SK-N-SH treated with all-trans-retinoic acid at 6 μM for 48 hours (cell line): Measurements from ENCODE around the gene AREL1.
A peak's percentile ranks its signal among the peaks of the same experiment; 100 is the strongest.

Experiments used
- ATAC-seq: fragments of 200-7000 bp; cut with Tn5 transposase; 3 replicates; pipeline ENCODE4 v1.9.1; 2020; ENCODE audit warnings: mild to moderate bottlenecking, moderate library complexity
- ARNTL ChIP-seq: fragments of 450-650 bp; formaldehyde crosslinking; IDR thresholded peaks from 2 replicates; pipeline ENCODE4 v1.5.0; 2020; ENCODE audit warnings: low read depth, mild to moderate bottlenecking, moderate library complexity, borderline replicate concordance
- BACH2 ChIP-seq: fragments of 250-450 bp; sonication (Bioruptor Pico); IDR thresholded peaks from 2 replicates; pipeline ENCODE4 v1.9.0; 2021; ENCODE audit warnings: mild to moderate bottlenecking, borderline replicate concordance
- CSDC2 ChIP-seq: fragments of 250-450 bp; sonication (Bioruptor Pico); IDR thresholded peaks from 2 replicates; pipeline ENCODE4 v1.5.0; 2020; ENCODE audit warnings: mild to moderate bottlenecking, moderate library complexity
- CSRNP3 ChIP-seq: fragments of 250-450 bp; sonication (Bioruptor Pico); IDR thresholded peaks from 2 replicates; pipeline ENCODE4 v1.5.1; 2021; ENCODE audit warnings: mild to moderate bottlenecking, moderate library complexity
- ESRRG ChIP-seq: fragments of 250-450 bp; sonication (Bioruptor Pico); IDR thresholded peaks from 2 replicates; pipeline ENCODE4 v1.6.1; 2021; ENCODE audit warnings: mild to moderate bottlenecking
- GLIS3 ChIP-seq: fragments of 250-450 bp; sonication (Bioruptor Pico); IDR thresholded peaks from 2 replicates; pipeline ENCODE4 v1.5.0; 2020; ENCODE audit warnings: mild to moderate bottlenecking, moderate library complexity
- ISL1 ChIP-seq: fragments of 250-450 bp; sonication (Bioruptor Pico); IDR thresholded peaks from 2 replicates; pipeline ENCODE4 v2.1.2; 2022; ENCODE audit warnings: mild to moderate bottlenecking, moderate library complexity
- OSR1 ChIP-seq: fragments of 250-450 bp; sonication (Bioruptor Pico); IDR thresholded peaks from 2 replicates; pipeline ENCODE4 v1.8.0; 2022; ENCODE audit warnings: moderate library complexity, mild to moderate bottlenecking, inconsistent platforms
- POU6F1 ChIP-seq: fragments of 250-450 bp; sonication (Bioruptor Pico); IDR thresholded peaks from 2 replicates; pipeline ENCODE4 v1.8.0; 2021; ENCODE audit warnings: low read depth, mild to moderate bottlenecking, moderate library complexity, borderline replicate concordance
- PPARA ChIP-seq: fragments of 250-450 bp; sonication (Bioruptor Pico); IDR thresholded peaks from 2 replicates; pipeline ENCODE4 v1.5.0; 2020; ENCODE audit warnings: mild to moderate bottlenecking, borderline replicate concordance
- RARB ChIP-seq: fragments of 250-450 bp; sonication (Bioruptor Pico); IDR thresholded peaks from 2 replicates; pipeline ENCODE4 v1.8.0; 2021; ENCODE audit warnings: mild to moderate bottlenecking, moderate library complexity
- SNAI2 ChIP-seq: fragments of 250-450 bp; sonication (Bioruptor Pico); IDR thresholded peaks from 2 replicates; pipeline ENCODE4 v1.5.0; 2020; ENCODE audit warnings: mild to moderate bottlenecking, moderate library complexity
- TCF4 ChIP-seq: fragments of 250-450 bp; sonication (Bioruptor Pico); IDR thresholded peaks from 2 replicates; pipeline ENCODE4 v1.8.0; 2021; ENCODE audit warnings: mild to moderate bottlenecking, moderate library complexity, borderline replicate concordance
- TOX ChIP-seq: fragments of 250-450 bp; sonication (Bioruptor Pico); IDR thresholded peaks from 2 replicates; pipeline ENCODE4 v1.8.0; 2021; ENCODE audit warnings: mild to moderate bottlenecking, moderate library complexity, borderline replicate concordance
- ZC3H10 ChIP-seq: fragments of 250-450 bp; sonication (Bioruptor Pico); IDR thresholded peaks from 2 replicates; pipeline ENCODE4 v1.5.1; 2021; ENCODE audit warnings: mild to moderate bottlenecking, moderate library complexity
- ZFP3 ChIP-seq: fragments of 250-450 bp; sonication (Bioruptor Pico); IDR thresholded peaks from 2 replicates; pipeline ENCODE4 v1.5.0; 2020; ENCODE audit warnings: mild to moderate bottlenecking, moderate library complexity
- ZFP30 ChIP-seq: fragments of 450-650 bp; formaldehyde crosslinking; IDR thresholded peaks from 2 replicates; pipeline ENCODE4 v1.5.0; 2022; ENCODE audit warnings: mild to moderate bottlenecking, moderate library complexity
- ZNF565 ChIP-seq: fragments of 450-650 bp; formaldehyde crosslinking; conservative IDR thresholded peaks from 2 replicates; pipeline ENCODE4 v1.5.0; 2020; ENCODE audit warnings: low read depth, mild to moderate bottlenecking, moderate library complexity
- ZNF8 ChIP-seq: fragments of 450-650 bp; formaldehyde crosslinking; IDR thresholded peaks from 2 replicates; pipeline ENCODE4 v1.5.0; 2020; ENCODE audit warnings: mild to moderate bottlenecking, moderate library complexity
- TF ChIP-seq, protein P1 (sequence below): fragments of 250-450 bp; sonication (Bioruptor Pico); IDR thresholded peaks from 2 replicates; pipeline ENCODE4 v1.8.0; 2020; ENCODE audit warnings: mild to moderate bottlenecking, moderate library complexity, borderline replicate concordance
- TF ChIP-seq, protein P2 (sequence below): fragments of 250-450 bp; sonication (Bioruptor Pico); IDR thresholded peaks from 2 replicates; pipeline ENCODE4 v1.5.1; 2020; ENCODE audit warnings: low read depth, mild to moderate bottlenecking, moderate library complexity

The AREL1 gene

GRCh38 chr14:74671789-74672188 lies 41.1 kb downstream of the AREL1 start:
- ATAC-seq: peak; percentile 86
- TF ChIP-seq ISL1 (peak; percentile 35; the same call in 1 of the 2 replicates), ZNF565 (CRISPR knock-in tag) (no peak), ZFP3 (CRISPR knock-in tag) (0 out of 2 replicates have a peak, but pooled peaks have one; percentile 16)

- TF ChIP-seq PPARA (CRISPR knock-in tag) (no peak), SNAI2 (no peak), GLIS3 (CRISPR knock-in tag) (no peak), CSDC2 (CRISPR knock-in tag) (no peak), ZC3H10 (CRISPR knock-in tag) (no peak), ISL1 (no peak), ZNF8 (no peak), OSR1 (CRISPR knock-in tag) (no peak), ZNF565 (CRISPR knock-in tag) (no peak), TOX (no peak), CSRNP3 (CRISPR knock-in tag) (no peak), ZFP30 (CRISPR knock-in tag) (no peak), RARB (CRISPR knock-in tag) (no peak), BACH2 (no peak)
- TF ChIP-seq, protein P1, sequence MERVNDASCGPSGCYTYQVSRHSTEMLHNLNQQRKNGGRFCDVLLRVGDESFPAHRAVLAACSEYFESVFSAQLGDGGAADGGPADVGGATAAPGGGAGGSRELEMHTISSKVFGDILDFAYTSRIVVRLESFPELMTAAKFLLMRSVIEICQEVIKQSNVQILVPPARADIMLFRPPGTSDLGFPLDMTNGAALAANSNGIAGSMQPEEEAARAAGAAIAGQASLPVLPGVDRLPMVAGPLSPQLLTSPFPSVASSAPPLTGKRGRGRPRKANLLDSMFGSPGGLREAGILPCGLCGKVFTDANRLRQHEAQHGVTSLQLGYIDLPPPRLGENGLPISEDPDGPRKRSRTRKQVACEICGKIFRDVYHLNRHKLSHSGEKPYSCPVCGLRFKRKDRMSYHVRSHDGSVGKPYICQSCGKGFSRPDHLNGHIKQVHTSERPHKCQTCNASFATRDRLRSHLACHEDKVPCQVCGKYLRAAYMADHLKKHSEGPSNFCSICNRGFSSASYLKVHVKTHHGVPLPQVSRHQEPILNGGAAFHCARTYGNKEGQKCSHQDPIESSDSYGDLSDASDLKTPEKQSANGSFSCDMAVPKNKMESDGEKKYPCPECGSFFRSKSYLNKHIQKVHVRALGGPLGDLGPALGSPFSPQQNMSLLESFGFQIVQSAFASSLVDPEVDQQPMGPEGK (CRISPR knock-in tag): no peak
- TF ChIP-seq, protein P2, sequence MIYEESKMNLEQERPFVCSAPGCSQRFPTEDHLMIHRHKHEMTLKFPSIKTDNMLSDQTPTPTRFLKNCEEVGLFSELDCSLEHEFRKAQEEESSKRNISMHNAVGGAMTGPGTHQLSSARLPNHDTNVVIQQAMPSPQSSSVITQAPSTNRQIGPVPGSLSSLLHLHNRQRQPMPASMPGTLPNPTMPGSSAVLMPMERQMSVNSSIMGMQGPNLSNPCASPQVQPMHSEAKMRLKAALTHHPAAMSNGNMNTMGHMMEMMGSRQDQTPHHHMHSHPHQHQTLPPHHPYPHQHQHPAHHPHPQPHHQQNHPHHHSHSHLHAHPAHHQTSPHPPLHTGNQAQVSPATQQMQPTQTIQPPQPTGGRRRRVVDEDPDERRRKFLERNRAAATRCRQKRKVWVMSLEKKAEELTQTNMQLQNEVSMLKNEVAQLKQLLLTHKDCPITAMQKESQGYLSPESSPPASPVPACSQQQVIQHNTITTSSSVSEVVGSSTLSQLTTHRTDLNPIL (CRISPR knock-in tag): no peak
- ATAC-seq: peak; percentile 69
Measured at GRCh38 chr14:74670726-74671411, 42.0 kb downstream of the AREL1 start.

DNA sequence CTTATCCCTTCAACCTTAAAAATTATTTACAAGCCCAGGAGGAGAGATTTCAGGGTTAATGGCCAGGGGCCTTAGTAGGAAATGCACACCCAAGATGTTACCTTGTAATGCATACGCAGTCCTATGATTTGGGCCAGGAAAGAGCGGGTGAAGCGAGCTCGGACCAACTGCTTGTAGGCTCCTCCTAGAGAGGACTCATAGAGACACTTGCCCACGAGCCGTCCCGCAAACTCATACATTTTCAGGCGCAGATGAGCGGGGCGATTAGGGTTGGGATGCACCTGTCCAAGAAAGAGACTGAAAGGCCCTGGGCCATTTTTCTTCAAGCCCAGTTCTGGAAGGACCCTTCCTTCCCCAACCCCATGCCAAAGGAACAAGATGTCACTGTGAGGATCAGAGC lies 43.0 kb downstream of the AREL1 start:
- TF ChIP-seq POU6F1 (CRISPR knock-in tag) (no peak), CSDC2 (CRISPR knock-in tag) (no peak), ESRRG (CRISPR knock-in tag) (no peak), PPARA (CRISPR knock-in tag) (no peak), ISL1 (no peak), ZFP30 (CRISPR knock-in tag) (no peak), ZNF8 (no peak), SNAI2 (no peak), CSRNP3 (CRISPR knock-in tag) (no peak), ZNF565 (CRISPR knock-in tag) (no peak)
- TF ChIP-seq, all 23 proteins: peak for 0
- no peak for ATAC-seq

- ATAC-seq: no peak
- no peak for TF ChIP-seq OSR1 (CRISPR knock-in tag)
- no peak for TF ChIP-seq ISL1
- TF ChIP-seq, protein P2 (CRISPR knock-in tag): no peak
- TF ChIP-seq POU6F1 (CRISPR knock-in tag): no peak
- no peak for TF ChIP-seq ZFP3 (CRISPR knock-in tag)
- no peak for TF ChIP-seq BACH2
- TF ChIP-seq TCF4 (CRISPR knock-in tag): no peak
- TF ChIP-seq ARNTL: no peak
- no peak for TF ChIP-seq ZC3H10 (CRISPR knock-in tag)
- TF ChIP-seq ZNF8: no peak
- TF ChIP-seq ZNF565 (CRISPR knock-in tag): no peak
- no peak for TF ChIP-seq ZFP30 (CRISPR knock-in tag)
- TF ChIP-seq PPARA (CRISPR knock-in tag): no peak
- TF ChIP-seq SNAI2: no peak
Measured at GRCh38 chr14:74669256-74669655, 43.6 kb downstream of the AREL1 start.
